GM21360 (cell line): ENCODE measurements around the gene PI4KB.
"Not testable (repeated sequence)": the region's sequence is repeated elsewhere in the genome, so short reads cannot be mapped to it uniquely, and the experiment has no call there.

ENCODE experiments used
- ATAC-seq: cut with Tn5 transposase; IDR thresholded peaks from one replicate; pipeline ENCODE4 v1.9.1; 2021; ENCODE audit warnings: mild to moderate bottlenecking, moderate library complexity; ENCODE audit not compliant: unreplicated experiment

The PI4KB gene

DNA sequence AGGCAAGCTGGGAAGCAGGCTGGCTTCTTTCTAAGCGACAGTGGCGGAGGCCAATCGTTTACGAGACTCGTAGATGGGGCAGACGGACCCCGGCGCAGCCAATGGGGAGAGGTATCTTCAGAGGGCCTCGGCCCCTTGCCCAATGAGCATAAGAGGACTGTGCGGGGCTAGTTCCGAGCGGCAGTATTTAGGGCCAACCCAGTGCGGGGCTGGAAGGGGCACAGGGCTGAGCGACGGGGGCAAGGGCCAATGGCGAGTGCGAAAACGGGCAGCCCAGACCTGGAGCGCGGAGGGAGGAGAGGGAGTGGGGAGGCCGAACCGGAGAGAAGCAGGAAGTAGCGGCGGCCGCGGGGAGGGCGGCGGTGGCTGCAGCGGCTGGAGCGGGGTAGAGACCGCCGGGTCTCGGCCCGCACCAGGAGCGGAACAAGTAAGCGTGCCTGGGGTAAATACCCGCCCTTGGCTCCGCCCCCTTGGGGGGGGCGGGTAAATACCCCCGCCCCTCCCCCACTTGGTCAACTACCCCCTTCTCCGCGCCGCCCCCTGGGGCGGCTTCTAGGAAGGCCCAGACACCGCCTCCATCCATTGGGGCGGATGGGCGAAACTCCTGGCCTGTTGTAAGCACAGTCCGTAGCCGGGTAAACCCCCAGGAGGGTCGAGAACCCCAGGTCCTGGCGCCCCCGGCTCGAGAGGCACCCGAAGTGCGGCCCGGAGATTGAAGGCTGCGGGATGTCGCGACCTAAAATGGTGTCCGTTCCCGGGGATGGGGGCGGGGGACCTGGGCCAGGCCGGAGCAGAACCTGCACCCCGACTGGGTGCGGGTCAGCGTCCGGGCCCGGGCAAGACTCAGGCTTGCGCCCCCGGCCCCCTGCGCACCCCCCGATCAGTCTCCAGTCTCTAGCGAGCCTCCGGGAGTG lies 45.0 kb downstream of the PI4KB start, which contains the start of gene ZNF687:
Gene ZNF687, plus strand, starts transcription at position 331 of the 914 bp plus-strand sequence. CDS start 3,993 bp downstream, outside the sequence.
- peak; percentile 76 for ATAC-seq

GRCh38 chr1:151281225-151281968 lies 45.8 kb downstream of the PI4KB start:
- ATAC-seq: peak; percentile 33

- ATAC-seq: no peak
Measured at GRCh38 chr1:151277249-151277648, 50.0 kb downstream of the PI4KB start.

GRCh38 chr1:151275341-151275740 lies 51.9 kb downstream of the PI4KB start:
- ATAC-seq: not testable (repeated sequence)

DNA sequence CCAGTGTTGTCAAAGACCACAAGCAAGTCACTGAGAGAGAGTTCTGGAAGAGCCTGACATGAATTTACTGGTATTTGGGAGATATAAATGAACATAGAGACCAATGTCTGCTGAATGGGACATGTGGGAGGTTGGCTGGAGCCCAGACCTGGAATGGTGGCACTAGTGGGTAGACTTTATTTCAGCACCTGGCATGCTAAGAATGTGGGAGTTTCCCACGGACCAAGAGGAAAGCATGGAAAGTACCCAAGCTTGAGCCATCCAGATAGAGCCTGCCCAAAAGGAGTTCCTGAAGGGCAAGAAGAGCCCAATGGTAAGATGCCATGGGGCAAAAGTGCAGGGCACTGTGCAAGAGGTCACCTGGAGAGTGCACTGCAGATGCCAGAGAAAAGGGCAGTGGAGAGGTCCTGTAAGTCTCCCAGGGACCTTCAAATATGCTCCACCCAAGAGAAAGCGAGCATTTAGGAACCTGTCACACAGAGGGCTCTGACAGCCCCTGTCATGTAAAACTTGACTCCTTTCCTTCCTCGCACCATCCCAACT lies 53.2 kb downstream of the PI4KB start:
- ATAC-seq: no peak

GRCh38 chr1:151267760-151268159 lies 59.5 kb downstream of the PI4KB start:
- ATAC-seq: no peak

GRCh38 chr1:151266821-151267220 lies 60.4 kb downstream of the PI4KB start:
- ATAC-seq: no peak

DNA sequence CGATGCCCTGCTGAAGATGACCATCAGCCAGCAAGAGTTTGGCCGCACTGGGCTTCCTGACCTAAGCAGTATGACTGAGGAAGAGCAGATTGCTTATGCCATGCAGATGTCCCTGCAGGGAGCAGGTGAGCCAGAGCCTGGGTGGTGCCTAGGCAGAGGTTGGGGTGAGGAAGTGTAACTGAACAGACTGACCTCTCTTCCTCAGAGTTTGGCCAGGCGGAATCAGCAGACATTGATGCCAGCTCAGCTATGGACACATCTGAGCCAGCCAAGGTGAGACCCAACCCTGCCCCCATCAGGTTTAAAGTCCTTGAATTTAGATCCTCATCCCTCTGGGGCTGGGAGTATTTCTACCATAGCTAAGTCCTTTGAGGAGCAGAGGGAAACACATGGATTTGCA lies 60.9 kb downstream of the PI4KB start:
- no peak for ATAC-seq

DNA sequence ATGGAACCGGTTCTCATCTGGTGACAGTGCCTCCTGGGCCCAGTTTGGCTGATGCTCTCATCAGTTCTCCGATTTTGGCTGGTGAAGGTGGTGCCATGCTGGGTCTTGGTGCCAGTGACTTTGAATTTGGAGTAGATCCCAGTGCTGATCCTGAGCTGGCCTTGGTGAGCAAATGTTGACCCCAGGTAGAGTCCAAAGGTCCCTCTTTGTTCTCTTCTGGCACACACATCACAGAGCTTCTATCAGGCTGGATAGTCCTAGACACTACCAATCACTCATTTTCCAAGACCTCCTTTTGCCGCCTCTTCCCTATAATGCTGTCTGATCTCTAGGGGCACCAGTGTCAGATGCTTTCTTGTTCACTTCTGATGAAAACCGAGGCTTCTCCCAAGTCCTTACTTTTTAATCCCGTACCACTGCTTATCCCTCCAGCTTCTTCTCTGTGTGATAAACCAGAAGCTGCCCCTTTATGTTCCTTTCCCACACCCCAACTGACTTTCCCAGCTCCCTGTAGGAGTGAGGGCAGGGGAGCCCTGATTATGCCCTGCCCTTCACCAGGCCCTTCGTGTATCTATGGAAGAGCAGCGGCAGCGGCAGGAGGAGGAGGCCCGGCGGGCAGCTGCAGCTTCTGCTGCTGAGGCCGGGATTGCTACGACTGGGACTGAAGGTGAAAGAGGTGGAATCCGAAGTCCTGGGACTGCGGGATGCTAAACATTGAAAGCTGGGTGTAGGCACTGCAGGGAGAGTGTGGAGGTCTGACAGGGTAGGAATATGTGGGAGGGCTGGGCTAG lies 61.6 kb downstream of the PI4KB start:
- no peak for ATAC-seq

DNA sequence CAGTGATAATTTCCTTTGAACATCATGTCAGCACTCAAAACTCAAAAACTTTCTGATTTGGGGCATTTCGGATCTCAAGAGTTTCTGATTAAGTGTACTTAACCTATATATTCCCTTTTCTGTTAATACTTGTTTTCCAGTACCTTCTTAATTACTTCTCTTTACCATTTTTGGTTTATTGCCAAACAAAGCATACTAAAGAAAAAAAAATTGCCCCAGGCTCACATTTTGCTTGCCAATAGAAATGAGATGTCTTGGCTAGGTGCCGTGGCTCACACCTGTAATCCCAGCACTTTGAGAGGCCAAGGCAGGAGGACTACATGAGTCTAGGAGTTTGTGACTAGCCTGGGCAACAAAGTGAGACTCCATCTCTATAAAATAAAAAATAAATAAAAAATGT lies 67.9 kb downstream of the PI4KB start:
- no peak for ATAC-seq

DNA sequence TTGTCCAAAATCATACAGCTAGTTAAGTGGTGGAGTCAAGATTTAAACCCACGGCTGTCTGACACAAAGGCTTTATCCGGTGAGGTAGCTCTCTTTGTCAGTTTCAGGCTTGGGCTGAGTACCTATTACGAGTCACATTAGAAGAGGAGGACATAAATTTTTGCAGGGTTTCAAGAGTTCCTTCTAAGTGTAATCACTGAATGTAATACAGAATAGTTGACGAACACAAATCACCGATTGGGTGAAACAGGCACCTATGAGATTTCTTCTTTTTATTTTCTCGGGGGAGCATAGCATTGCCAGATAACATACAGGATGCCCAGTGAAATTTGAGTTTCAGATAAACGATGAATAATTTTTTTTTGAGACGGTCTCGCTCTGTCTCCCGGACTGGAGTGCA lies 71.8 kb downstream of the PI4KB start:
- ATAC-seq: no peak

- ATAC-seq: peak; percentile 89
Measured at GRCh38 chr1:151254217-151255213, 72.7 kb downstream of the PI4KB start, which contains the start of gene PSMD4. PSMD4 (plus strand) TSS chr1:151254734; CDS start chr1:151254783, 49 bp downstream.

DNA sequence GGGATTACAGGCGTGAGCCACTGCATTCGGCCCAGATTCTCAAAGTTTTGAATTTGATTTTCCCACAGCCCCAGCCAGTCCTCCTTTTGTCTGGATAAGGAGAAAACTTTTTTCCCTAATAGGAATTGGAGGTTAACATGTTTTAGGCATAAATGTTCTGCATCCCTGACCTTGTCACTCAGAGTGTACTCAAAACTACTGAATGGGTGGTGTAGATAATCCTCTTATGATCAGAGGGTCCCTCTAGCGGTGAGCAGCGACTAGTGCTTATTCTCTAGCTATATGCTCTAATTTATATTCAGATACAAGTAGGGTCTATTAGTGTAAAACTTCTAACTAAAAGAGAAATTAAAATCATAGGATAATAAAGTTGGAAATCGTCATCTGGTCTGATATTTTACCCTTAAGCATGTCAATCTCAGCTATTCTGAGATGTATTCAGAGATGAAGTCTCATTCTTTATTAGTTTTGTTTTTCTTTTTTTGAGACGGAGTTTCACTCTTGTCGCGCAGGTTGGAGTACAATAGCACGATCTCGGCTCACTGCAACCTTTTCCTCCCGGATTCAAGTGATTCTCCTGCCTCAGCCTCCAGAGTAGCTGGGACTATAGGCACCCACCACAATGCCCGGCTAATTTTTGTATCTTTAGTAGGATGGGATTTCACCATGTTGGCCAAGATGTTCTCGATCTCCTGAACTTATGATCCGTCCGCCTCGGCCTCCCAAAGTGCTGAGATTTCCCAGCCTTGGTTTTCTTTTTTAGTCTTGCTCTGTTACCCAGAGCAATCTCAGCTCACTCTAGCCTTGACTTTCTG lies 75.4 kb downstream of the PI4KB start:
- no peak for ATAC-seq

- ATAC-seq: no peak
Measured at GRCh38 chr1:151246786-151247185, 80.4 kb downstream of the PI4KB start.

DNA sequence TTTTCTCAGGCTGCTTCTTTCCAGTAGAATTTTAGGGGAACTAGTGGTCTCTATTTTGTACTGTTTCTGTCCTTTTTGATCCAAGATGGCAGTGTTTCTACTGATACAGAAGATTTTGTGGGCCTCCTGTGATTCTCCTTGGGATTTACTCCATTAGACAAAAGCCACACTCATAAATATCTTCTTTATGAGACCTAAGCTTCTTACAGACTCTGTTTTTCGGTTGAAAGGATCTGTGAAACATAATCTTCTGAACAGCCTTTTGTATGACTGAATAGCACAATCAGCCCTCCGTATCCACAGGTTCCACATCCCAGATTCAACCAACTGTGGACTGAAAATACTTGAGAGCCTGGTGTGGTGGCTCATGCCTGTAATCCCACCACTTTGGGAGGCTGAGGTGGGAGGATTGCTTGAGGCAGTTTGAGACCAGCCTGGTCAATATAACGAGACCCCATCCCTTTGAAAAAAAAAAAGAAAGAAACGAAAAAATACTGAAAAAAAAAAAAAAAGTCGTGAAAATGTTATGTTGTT lies 83.5 kb downstream of the PI4KB start:
- ATAC-seq: no peak

DNA sequence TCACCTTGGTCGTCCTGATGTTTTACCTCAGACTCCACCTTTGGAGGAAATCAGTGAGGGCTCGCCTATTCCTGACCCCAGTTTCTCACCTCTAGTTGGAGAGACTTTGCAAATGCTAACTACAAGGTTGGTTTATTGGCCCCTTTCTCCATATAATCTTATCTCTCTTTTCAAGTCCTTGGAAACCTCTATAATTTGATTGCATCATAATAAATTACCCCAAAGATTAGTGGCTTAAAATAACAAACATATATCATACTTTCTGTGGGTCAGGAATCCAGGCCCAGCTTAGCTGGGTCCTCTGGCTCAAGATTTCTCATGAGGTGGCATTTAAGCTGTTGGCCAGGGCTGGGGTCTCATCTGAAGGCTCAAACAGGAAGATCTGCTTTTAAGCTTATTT lies 84.8 kb downstream of the PI4KB start:
- ATAC-seq: no peak
